HL-60 (cell line): ENCODE measurements around the gene VPS18.

Experiments used
- GABPA ChIP-seq: IDR thresholded peaks from 2 replicates; pipeline ENCODE4 v1.6.1; 2012; ENCODE audit warnings: low read depth
- POLR2AphosphoS5 ChIP-seq: IDR thresholded peaks from 2 replicates; pipeline ENCODE4 v1.6.1; 2012; ENCODE audit warnings: low read depth
- TF ChIP-seq, protein P1 (sequence below): IDR thresholded peaks from one replicate; pipeline ENCODE4 v1.5.1; 2011; ENCODE audit warnings: low read length, control low read depth, inconsistent platforms; ENCODE audit not compliant: insufficient read depth

DNA sequence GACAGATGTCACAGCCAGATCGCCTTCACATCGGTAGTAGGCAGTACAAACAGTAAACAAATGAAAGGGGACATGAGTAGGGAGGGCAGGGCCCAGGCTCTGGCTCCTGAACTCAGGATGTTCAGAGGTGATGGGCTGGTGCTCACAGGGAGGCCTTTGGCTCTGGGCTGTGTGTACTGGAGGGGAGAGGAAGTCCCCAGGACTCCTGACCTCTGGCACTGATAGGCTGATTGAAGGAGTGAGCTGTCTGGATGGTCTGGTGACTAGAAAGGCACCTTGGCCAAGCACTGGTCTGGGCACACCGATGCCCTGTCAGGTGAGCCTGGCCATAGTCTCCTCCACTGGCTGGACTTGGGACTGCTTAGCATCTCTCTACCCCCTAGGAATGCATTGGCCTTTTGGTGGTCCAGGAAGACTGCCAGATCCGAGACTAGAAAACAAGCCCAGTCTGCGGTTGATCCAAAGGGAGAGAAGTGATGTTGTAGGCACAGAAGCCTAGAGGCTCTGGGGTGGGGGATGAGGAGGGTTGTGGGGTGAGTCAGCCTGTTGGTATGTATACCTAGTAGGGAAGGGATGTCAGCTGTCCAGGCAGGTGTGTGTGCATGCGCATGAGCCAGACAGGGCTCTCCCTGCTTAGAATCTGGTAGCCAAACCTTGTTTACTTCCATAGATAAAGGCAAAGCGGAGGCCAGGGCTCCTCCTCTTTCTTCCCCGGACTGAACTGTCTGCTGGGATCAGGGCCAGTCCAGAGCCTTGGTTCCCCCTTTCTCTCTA lies 48.6 kb upstream of the VPS18 start:
- TF ChIP-seq, protein P1, sequence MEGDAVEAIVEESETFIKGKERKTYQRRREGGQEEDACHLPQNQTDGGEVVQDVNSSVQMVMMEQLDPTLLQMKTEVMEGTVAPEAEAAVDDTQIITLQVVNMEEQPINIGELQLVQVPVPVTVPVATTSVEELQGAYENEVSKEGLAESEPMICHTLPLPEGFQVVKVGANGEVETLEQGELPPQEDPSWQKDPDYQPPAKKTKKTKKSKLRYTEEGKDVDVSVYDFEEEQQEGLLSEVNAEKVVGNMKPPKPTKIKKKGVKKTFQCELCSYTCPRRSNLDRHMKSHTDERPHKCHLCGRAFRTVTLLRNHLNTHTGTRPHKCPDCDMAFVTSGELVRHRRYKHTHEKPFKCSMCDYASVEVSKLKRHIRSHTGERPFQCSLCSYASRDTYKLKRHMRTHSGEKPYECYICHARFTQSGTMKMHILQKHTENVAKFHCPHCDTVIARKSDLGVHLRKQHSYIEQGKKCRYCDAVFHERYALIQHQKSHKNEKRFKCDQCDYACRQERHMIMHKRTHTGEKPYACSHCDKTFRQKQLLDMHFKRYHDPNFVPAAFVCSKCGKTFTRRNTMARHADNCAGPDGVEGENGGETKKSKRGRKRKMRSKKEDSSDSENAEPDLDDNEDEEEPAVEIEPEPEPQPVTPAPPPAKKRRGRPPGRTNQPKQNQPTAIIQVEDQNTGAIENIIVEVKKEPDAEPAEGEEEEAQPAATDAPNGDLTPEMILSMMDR: no peak
- TF ChIP-seq POLR2AphosphoS5 (no peak), GABPA (no peak)
